HG03108 (cell line): Measurements from ENCODE around the gene CNTNAP3B.
"Not testable (repeated sequence)": the region's sequence is repeated elsewhere in the genome, so short reads cannot be mapped to it uniquely, and the experiment has no call there.

ENCODE experiments used
- ATAC-seq: cut with Tn5 transposase; IDR thresholded peaks from one replicate; pipeline ENCODE4 v1.9.1; 2021; ENCODE audit warnings: moderate library complexity; ENCODE audit not compliant: unreplicated experiment

Gene CNTNAP3B

GRCh38 chr9:41977965-41978600, 151.1 kb downstream of the CNTNAP3B start:
- not testable (repeated sequence) for ATAC-seq

GRCh38 chr9:41974906-41975305, 154.3 kb downstream of the CNTNAP3B start:
- not testable (repeated sequence) for ATAC-seq

GRCh38 chr9:41953007-41953406, 176.2 kb downstream of the CNTNAP3B start:
- ATAC-seq, result not testable (repeated sequence)

GRCh38 chr9:41941738-41942137, 187.5 kb downstream of the CNTNAP3B start:
- ATAC-seq, result not testable (repeated sequence)

- ATAC-seq, result not testable (repeated sequence)
Measured at GRCh38 chr9:41938143-41938542, 191.1 kb downstream of the CNTNAP3B start.

GRCh38 chr9:41935727-41936126, 193.5 kb downstream of the CNTNAP3B start:
- not testable (repeated sequence) for ATAC-seq

GRCh38 chr9:41929172-41929571, 200.1 kb downstream of the CNTNAP3B start:
- ATAC-seq, result not testable (repeated sequence)

GRCh38 chr9:41917374-41917773, 211.9 kb downstream of the CNTNAP3B start:
- not testable (repeated sequence) for ATAC-seq

GRCh38 chr9:41905488-41905887, 223.7 kb downstream of the CNTNAP3B start:
- not testable (repeated sequence) for ATAC-seq

GRCh38 chr9:41902762-41903161, 226.5 kb downstream of the CNTNAP3B start:
- not testable (repeated sequence) for ATAC-seq

GRCh38 chr9:41898720-41899343, 230.4 kb downstream of the CNTNAP3B start:
- not testable (repeated sequence) for ATAC-seq

GRCh38 chr9:41874557-41874956, 254.7 kb downstream of the CNTNAP3B start:
- ATAC-seq, result not testable (repeated sequence)

GRCh38 chr9:41855422-41855821, 273.8 kb downstream of the CNTNAP3B start:
- ATAC-seq, result not testable (repeated sequence)

GRCh38 chr9:41851848-41852740, 277.1 kb downstream of the CNTNAP3B start:
- ATAC-seq, result not testable (repeated sequence)

GRCh38 chr9:41847829-41848228, 281.4 kb downstream of the CNTNAP3B start:
- not testable (repeated sequence) for ATAC-seq
